ENCODE results near the gene CITED4. TPM values are rescaled to one million over a fixed set of nuclear protein-coding genes. Genes with fewer than 3 reads are reported as not detected.

Gene CITED4
- total RNA-seq, 4 donors from 2014 or later: 52.6 to 90.4 (median 58.4) TPM

GRCh38 chr1:40844079-40844478 lies 18.1 kb downstream of the CITED4 start:
- Histone ChIP-seq H3K27me3 (no peaks in the 10 kb centered on the region), H3K9me3 (no peaks in the 10 kb centered on the region), H3K4me3 (no peak overlapping the region), H3K4me1 (no peaks in the 10 kb centered on the region), H3K36me3 (no peaks in the 10 kb centered on the region), H3K27ac (no peak overlapping the region)
- TF ChIP-seq EP300 (IDR thresholded peaks at IDR 0.05) (no peak), POLR2AphosphoS5 (IDR thresholded peaks at IDR 0.05) (no peak), POLR2A (IDR thresholded peaks at IDR 0.05) (no peak)
- TF ChIP-seq, protein P1, sequence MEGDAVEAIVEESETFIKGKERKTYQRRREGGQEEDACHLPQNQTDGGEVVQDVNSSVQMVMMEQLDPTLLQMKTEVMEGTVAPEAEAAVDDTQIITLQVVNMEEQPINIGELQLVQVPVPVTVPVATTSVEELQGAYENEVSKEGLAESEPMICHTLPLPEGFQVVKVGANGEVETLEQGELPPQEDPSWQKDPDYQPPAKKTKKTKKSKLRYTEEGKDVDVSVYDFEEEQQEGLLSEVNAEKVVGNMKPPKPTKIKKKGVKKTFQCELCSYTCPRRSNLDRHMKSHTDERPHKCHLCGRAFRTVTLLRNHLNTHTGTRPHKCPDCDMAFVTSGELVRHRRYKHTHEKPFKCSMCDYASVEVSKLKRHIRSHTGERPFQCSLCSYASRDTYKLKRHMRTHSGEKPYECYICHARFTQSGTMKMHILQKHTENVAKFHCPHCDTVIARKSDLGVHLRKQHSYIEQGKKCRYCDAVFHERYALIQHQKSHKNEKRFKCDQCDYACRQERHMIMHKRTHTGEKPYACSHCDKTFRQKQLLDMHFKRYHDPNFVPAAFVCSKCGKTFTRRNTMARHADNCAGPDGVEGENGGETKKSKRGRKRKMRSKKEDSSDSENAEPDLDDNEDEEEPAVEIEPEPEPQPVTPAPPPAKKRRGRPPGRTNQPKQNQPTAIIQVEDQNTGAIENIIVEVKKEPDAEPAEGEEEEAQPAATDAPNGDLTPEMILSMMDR (IDR thresholded peaks at IDR 0.05): no peak
- DNase-seq (ENCODE audit: low spot score in 2 of 2): no peak
- 70% methylated on average over 5 of the region's 5 CpGs for WGBS

DNA sequence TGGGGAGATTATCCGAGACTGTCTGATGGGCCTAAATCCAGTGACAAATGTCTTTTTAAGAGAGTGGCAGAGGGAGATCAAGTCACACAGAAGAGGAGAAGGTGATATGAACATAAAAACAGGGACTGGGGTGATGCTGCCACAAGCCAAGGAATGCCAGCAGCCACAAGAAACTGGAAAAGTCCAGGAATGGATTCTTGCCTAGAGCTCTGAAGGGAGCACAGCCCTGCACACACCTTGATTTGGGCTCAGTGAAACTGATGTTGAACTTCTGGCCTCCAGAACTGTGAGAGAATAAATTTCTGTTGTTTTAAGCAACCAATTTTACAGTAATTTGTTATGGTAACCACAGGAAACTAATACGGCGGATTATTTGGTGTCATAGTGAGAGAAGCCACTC lies 19.5 kb downstream of the CITED4 start:
- WGBS: 98% methylated on average over 3 of the region's 3 CpGs
- TF ChIP-seq, protein P1 (IDR thresholded peaks at IDR 0.05): no peak
- TF ChIP-seq POLR2A (IDR thresholded peaks at IDR 0.05) (no peak), POLR2AphosphoS5 (IDR thresholded peaks at IDR 0.05) (no peak), EP300 (IDR thresholded peaks at IDR 0.05) (no peak)
- Histone ChIP-seq H3K27ac (no peak overlapping the region), H3K4me1 (no peaks in the 10 kb centered on the region), H3K9me3 (no peaks in the 10 kb centered on the region), H3K4me3 (no peak overlapping the region), H3K27me3 (peaks cover 6% of the 10 kb centered on the region), H3K36me3 (no peaks in the 10 kb centered on the region)
- no peak for DNase-seq (ENCODE audit: low spot score in 2 of 2)

DNA sequence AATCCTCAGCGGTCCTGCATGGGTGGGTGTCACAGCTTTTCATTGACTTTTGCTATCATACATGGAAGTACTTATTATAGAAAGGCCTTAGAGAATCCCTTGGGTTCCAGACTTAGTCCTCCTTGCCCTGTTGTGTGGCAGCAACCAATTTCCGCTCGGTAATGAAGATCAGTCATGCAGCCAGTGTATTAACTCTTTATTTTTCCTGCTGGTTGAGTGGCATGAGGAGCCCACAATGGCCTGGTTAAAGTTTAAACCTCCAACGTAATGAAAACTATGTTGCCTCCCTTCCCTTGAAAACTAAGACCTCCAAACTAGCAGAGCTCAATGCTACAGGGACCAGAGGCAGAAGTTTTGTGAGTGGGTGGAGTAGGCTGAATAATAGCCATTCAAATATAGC lies 20.0 kb downstream of the CITED4 start:
- TF ChIP-seq EP300 (IDR thresholded peaks at IDR 0.05): no peak
- TF ChIP-seq, protein P1 (IDR thresholded peaks at IDR 0.05): no peak
- no peak for TF ChIP-seq POLR2A (IDR thresholded peaks at IDR 0.05)
- no peak for TF ChIP-seq POLR2AphosphoS5 (IDR thresholded peaks at IDR 0.05)
- 73% methylated on average over 4 of the region's 4 CpGs for WGBS
- no peak for DNase-seq (ENCODE audit: low spot score in 2 of 2)
- Histone ChIP-seq H3K4me1 (no peaks in the 10 kb centered on the region), H3K36me3 (no peaks in the 10 kb centered on the region), H3K27me3 (peaks cover 9% of the 10 kb centered on the region), H3K27ac (no peak overlapping the region), H3K4me3 (no peak overlapping the region), H3K9me3 (no peaks in the 10 kb centered on the region)

GRCh38 chr1:40841602-40842001 lies 20.6 kb downstream of the CITED4 start:
- no peak for DNase-seq (ENCODE audit: low spot score in 2 of 2)
- 89% methylated on average over 7 of the region's 7 CpGs for WGBS
- no peaks in the 10 kb centered on the region for H3K9me3 ChIP-seq
- H3K4me3 ChIP-seq: no peak overlapping the region
- no peak overlapping the region for H3K27ac ChIP-seq
- H3K27me3 ChIP-seq: peaks cover 9% of the 10 kb centered on the region
- no peaks in the 10 kb centered on the region for H3K4me1 ChIP-seq
- TF ChIP-seq EP300 (IDR thresholded peaks at IDR 0.05) (no peak), POLR2AphosphoS5 (IDR thresholded peaks at IDR 0.05) (no peak)
- TF ChIP-seq, protein P1 (IDR thresholded peaks at IDR 0.05): no peak
- H3K36me3 ChIP-seq: no peaks in the 10 kb centered on the region

- Histone ChIP-seq H3K36me3 (no peaks in the 10 kb centered on the region), H3K9me3 (no peaks in the 10 kb centered on the region), H3K27ac (no peak overlapping the region), H3K27me3 (peaks cover 9% of the 10 kb centered on the region), H3K4me1 (no peaks in the 10 kb centered on the region), H3K4me3 (no peak overlapping the region)
- no peak for DNase-seq (ENCODE audit: low spot score in 2 of 2)
- WGBS: 71% methylated on average over 6 of the region's 6 CpGs
- no peak for TF ChIP-seq POLR2AphosphoS5 (IDR thresholded peaks at IDR 0.05)
- no peak for TF ChIP-seq EP300 (IDR thresholded peaks at IDR 0.05)
- TF ChIP-seq, protein P1 (IDR thresholded peaks at IDR 0.05): no peak
- no peak for TF ChIP-seq POLR2A (IDR thresholded peaks at IDR 0.05)
These were observed 21.4 kb downstream of the CITED4 start for GRCh38 chr1:40840526-40841323.

Measured in suprapubic skin (tissue), 4 donors.